Liver (tissue), 2 donors: ENCODE measurements around the gene LIX1L.

Source experiments
- YY1 ChIP-seq: IDR thresholded peaks from 2 replicates; pipeline ENCODE4 v1.6.1; 2016; ENCODE audit warnings: antibody characterized with exemption, mild to moderate bottlenecking
- TF ChIP-seq, protein P1 (sequence below): fragments of 150-350 bp; IDR thresholded peaks from 2 replicates; pipeline ENCODE4 v1.5.1; 2017; ENCODE audit warnings: improper control_type of control experiment, low read depth, low read length; ENCODE audit not compliant: missing input control
- donor health status: healthy.

DNA sequence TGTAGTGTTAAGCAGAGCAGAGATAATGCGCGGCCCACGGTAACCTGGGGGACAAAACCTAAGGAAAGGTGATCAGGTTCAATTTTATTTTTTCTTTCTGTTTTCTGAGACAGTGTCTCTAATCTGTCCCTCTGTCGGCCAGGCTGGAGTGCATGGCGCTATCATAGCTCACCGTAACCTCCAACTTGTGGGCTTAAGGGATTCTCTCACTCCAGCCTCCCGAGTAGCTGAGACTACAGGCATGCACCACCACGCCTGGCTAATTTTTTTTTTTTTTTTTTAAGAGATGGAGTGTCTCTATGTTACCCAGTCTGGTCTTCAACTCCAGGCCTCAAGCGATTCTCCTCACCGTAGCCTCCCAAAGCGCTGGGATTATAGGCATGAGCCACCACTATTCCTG lies 71.4 kb downstream of the LIX1L start:
- TF ChIP-seq, protein P1, sequence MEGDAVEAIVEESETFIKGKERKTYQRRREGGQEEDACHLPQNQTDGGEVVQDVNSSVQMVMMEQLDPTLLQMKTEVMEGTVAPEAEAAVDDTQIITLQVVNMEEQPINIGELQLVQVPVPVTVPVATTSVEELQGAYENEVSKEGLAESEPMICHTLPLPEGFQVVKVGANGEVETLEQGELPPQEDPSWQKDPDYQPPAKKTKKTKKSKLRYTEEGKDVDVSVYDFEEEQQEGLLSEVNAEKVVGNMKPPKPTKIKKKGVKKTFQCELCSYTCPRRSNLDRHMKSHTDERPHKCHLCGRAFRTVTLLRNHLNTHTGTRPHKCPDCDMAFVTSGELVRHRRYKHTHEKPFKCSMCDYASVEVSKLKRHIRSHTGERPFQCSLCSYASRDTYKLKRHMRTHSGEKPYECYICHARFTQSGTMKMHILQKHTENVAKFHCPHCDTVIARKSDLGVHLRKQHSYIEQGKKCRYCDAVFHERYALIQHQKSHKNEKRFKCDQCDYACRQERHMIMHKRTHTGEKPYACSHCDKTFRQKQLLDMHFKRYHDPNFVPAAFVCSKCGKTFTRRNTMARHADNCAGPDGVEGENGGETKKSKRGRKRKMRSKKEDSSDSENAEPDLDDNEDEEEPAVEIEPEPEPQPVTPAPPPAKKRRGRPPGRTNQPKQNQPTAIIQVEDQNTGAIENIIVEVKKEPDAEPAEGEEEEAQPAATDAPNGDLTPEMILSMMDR, result no peak
- no peak for TF ChIP-seq YY1
